ENCODE measurements around the gene OTUB2.

GRCh38 chr14:94087891-94088290, 61.8 kb downstream of the OTUB2 start:
- TF ChIP-seq, protein P1, sequence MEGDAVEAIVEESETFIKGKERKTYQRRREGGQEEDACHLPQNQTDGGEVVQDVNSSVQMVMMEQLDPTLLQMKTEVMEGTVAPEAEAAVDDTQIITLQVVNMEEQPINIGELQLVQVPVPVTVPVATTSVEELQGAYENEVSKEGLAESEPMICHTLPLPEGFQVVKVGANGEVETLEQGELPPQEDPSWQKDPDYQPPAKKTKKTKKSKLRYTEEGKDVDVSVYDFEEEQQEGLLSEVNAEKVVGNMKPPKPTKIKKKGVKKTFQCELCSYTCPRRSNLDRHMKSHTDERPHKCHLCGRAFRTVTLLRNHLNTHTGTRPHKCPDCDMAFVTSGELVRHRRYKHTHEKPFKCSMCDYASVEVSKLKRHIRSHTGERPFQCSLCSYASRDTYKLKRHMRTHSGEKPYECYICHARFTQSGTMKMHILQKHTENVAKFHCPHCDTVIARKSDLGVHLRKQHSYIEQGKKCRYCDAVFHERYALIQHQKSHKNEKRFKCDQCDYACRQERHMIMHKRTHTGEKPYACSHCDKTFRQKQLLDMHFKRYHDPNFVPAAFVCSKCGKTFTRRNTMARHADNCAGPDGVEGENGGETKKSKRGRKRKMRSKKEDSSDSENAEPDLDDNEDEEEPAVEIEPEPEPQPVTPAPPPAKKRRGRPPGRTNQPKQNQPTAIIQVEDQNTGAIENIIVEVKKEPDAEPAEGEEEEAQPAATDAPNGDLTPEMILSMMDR (conservative IDR thresholded peaks at IDR 0.05; ENCODE audit: low read depth, low read length): no peak
- no peak for TF ChIP-seq EZH2 (IDR thresholded peaks at IDR 0.05; ENCODE audit: borderline replicate concordance, low read depth, low read length, poor library complexity, severe bottlenecking)

Measured in A673 (cell line).